ENCODE measurements around the gene BPIFB3.

GRCh38 chr20:33119725-33120720 is 66.3 kb downstream of the BPIFB3 start:
- TF ChIP-seq CTCF (conservative IDR thresholded peaks at IDR 0.05; ENCODE audit: low read depth in 2 of 2) (no peak), ZNF331 (CRISPR knock-in tag; IDR thresholded peaks at IDR 0.05; ENCODE audit: low read depth) (no peak), POLR2AphosphoS5 (IDR thresholded peaks at IDR 0.05; ENCODE audit: low read depth) (no peak), EZH2 (IDR thresholded peaks at IDR 0.05; ENCODE audit: low read depth, unreplicated experiment) (no peak), CREB1 (CRISPR knock-in tag; IDR thresholded peaks at IDR 0.05; ENCODE audit: low read depth) (no peak), ETS1 (IDR thresholded peaks at IDR 0.05) (no peak), JUNB (IDR thresholded peaks at IDR 0.05; ENCODE audit: unreplicated experiment) (no peak), STAT1 (IDR thresholded peaks at IDR 0.05; ENCODE audit: unreplicated experiment) (no peak), EZH2phosphoT487 (IDR thresholded peaks at IDR 0.05; ENCODE audit: unreplicated experiment) (no peak)

All from GM23338 (cell line).